Measurements from ENCODE around the gene TNS3.

Gene TNS3

GRCh38 chr7:47481541-47482012 lies 100.3 kb downstream of the TNS3 start:
- DNase-seq = no peak
- TF ChIP-seq POLR2A (IDR thresholded peaks at IDR 0.05; ENCODE audit: low read length) (no peak), GATA1 (IDR thresholded peaks at IDR 0.05; ENCODE audit: low read depth, low read length) (no peak)

- no peak for TF ChIP-seq GATA1 (IDR thresholded peaks at IDR 0.05; ENCODE audit: low read depth, low read length)
- TF ChIP-seq POLR2A (IDR thresholded peaks at IDR 0.05; ENCODE audit: low read length) = peak; percentile 22
- DNase-seq = peak in 1 of 2 experiments; percentile 33
These were observed 101.1 kb downstream of the TNS3 start for GRCh38 chr7:47480576-47481538.

- TF ChIP-seq POLR2A (IDR thresholded peaks at IDR 0.05; ENCODE audit: low read length) (no peak), GATA1 (IDR thresholded peaks at IDR 0.05; ENCODE audit: low read depth, low read length) (no peak)
- no peak for DNase-seq
These were observed 101.9 kb downstream of the TNS3 start for GRCh38 chr7:47479821-47480575.

- no peak for DNase-seq
- TF ChIP-seq GATA1 (IDR thresholded peaks at IDR 0.05; ENCODE audit: low read depth, low read length) (no peak), POLR2A (IDR thresholded peaks at IDR 0.05; ENCODE audit: low read length) (no peak)
These were observed 102.8 kb downstream of the TNS3 start for GRCh38 chr7:47478926-47479711.

GRCh38 chr7:47478017-47478344 lies 103.9 kb downstream of the TNS3 start:
- no peak for DNase-seq
- TF ChIP-seq POLR2A (IDR thresholded peaks at IDR 0.05; ENCODE audit: low read length) (no peak), GATA1 (IDR thresholded peaks at IDR 0.05; ENCODE audit: low read depth, low read length) (no peak)

GRCh38 chr7:47477191-47478016 lies 104.5 kb downstream of the TNS3 start:
- no peak for DNase-seq
- TF ChIP-seq GATA1 (IDR thresholded peaks at IDR 0.05; ENCODE audit: low read depth, low read length) = no peak
- no peak for TF ChIP-seq POLR2A (IDR thresholded peaks at IDR 0.05; ENCODE audit: low read length)

- no peak for DNase-seq
- TF ChIP-seq POLR2A (IDR thresholded peaks at IDR 0.05; ENCODE audit: low read length) (no peak), GATA1 (IDR thresholded peaks at IDR 0.05; ENCODE audit: low read depth, low read length) (no peak)
These were observed 106.1 kb downstream of the TNS3 start for GRCh38 chr7:47475880-47476227.

GRCh38 chr7:47474937-47475879 lies 106.7 kb downstream of the TNS3 start:
- peak; percentile 66 to 74 for DNase-seq
- TF ChIP-seq POLR2A (IDR thresholded peaks at IDR 0.05; ENCODE audit: low read length) = no peak
- TF ChIP-seq GATA1 (IDR thresholded peaks at IDR 0.05; ENCODE audit: low read depth, low read length) = no peak

- peak; percentile 59 to 67 for DNase-seq
- TF ChIP-seq POLR2A (IDR thresholded peaks at IDR 0.05; ENCODE audit: low read length) (no peak), GATA1 (IDR thresholded peaks at IDR 0.05; ENCODE audit: low read depth, low read length) (no peak)
These were observed 107.5 kb downstream of the TNS3 start for GRCh38 chr7:47474211-47474936.

- DNase-seq = peak; percentile 59 to 67
- TF ChIP-seq POLR2A (IDR thresholded peaks at IDR 0.05; ENCODE audit: low read length) (no peak), GATA1 (IDR thresholded peaks at IDR 0.05; ENCODE audit: low read depth, low read length) (no peak)
These were observed 108.3 kb downstream of the TNS3 start for GRCh38 chr7:47473499-47474210.
